NCI-H1436 treated with DMSO at 0.1 percent for 48 hours (cell line): ENCODE results near the gene CPA5.

Experiments used
- DNase-seq: peaks from one replicate; lab custom pipeline; 2025; lab: John Stamatoyannopoulos, UW

The CPA5 gene

DNA sequence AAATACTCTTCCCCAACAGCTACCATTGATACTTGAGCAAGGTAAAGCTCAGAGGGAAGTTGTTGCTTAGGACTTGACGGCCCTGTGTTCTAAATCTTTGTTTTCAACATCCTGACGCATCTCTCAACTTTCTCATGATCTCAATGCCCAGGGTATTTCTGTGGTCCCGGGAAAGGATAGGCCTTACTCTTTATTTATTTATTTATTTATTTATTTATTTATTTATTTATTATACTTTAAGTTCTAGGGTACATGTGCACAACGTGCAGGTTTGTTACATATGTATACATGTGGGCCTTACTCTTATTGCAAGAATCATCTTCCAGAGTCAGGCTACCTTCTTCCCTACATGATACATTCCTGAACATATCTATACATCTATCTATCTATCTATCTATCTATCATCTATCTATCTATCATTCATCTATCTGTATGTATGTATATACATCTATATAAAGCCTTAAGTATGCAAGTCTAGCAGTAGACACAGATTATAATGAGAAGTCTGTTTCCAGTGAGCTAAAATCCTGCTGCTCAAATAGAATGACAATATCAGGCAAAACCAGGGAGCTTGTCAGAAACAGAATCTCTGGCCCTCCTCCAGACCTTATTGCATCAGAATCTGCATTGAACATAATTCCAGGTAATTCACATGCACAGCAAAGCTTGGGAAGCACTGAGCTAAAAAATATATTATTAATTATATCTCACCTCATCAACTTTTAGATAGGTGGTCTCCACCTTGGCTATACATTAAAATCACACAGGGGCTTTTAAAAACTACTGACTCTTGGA lies 12.2 kb upstream of the CPA5 start:
- DNase-seq = no peak

DNA sequence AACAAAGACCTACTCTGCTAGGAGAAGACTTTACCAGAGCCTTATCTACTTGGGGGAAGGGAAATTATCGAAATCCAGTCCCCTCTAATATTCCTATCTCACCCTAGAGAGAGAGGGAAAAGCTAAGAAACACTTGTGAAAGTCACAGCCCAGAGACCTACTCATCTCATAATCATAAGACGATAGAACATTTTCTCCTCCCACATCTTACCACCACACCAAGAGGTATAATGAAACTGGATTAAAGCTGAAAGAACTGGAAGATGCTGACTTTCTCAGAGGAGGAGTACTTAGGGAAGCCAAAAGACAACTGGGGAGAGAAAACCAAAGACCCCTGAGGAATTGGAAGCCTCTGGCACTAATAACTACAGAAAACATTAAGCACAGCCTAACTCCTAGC lies 10.8 kb upstream of the CPA5 start:
- DNase-seq = no peak

DNA sequence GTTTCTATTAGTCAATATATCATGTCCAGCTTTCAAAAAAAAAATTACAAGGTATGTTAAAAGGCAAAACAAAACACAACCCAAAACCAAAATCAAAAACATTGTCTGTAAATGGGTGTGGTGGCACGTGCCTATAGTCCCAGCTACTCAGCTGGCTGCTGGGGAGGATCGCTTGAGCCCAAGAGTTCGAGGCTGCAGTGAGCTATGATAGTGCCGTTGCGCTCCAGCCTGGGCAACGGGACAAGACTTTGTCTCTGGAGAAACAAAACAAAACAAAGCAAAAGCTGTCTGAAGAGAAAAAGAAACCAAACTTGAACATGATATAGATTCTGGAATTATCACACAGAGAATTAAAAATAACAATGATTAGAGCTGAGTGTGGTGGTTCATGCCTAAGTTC lies 10.3 kb upstream of the CPA5 start:
- no peak for DNase-seq

DNA sequence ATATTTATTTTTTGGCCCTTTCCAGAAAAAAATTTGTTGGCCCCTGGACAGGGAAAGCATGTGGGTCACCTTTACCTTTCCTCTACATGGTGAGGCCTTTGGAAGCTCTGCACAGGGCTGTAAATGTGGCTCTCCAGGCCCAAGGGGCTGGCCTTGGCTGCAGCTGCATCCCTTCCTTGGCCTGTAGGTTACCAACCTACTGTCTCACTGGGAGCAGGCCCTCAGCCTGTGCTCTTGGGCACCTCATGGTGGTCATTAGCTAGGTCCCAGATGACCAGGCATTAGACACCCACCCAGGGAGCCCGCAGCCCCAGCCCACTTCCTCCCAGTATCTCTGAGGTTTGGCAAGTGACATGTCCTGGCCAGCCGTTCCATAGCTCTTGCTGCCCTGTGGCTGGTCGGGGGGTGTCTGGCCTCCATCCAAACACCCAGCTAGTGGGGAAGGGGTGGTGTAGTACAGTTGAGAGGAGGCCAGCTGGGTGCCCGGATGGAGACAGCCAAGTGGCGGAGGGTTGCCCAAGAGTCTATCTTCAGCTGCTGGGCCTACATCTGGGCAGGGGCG lies 7.1 kb upstream of the CPA5 start:
- DNase-seq = no peak

DNA sequence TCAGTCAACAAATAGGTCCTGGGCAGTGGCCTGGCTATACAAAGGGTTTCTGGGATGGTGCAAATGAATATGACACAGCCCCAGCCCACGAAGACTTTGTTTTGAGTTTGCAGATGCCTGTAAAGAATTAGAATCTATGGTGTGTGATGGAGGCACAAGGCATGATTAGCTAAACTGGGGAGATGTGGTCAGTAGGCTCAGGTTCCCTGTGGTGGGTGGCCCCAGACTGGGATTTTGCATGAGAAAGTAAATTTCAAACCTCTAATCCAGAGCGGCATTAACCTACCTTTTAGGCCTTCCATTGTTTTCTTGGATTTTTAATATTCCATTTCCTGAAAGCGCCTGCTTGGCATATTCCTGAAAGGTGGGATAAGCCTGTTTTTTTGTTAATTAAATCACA lies 6.4 kb upstream of the CPA5 start:
- DNase-seq = no peak

DNA sequence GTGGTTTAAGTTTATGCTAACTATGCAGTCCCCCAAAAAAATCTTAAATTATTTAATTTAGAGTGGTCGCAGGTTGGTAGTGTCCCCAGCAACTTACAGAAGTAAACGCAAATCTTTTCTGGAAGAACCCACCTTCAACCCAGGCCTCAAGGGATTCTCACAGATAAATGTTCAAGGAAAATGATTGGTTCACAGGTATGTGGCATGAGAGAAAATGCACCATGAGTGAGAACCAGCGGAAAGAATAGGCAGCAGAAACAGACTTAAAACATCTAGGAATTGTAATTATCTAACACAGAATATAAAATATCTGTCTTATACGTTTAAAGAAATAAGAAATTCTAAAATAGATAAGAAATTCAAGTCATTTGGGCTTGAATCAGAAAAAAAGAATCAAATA lies 2.7 kb upstream of the CPA5 start:
- no peak for DNase-seq

DNA sequence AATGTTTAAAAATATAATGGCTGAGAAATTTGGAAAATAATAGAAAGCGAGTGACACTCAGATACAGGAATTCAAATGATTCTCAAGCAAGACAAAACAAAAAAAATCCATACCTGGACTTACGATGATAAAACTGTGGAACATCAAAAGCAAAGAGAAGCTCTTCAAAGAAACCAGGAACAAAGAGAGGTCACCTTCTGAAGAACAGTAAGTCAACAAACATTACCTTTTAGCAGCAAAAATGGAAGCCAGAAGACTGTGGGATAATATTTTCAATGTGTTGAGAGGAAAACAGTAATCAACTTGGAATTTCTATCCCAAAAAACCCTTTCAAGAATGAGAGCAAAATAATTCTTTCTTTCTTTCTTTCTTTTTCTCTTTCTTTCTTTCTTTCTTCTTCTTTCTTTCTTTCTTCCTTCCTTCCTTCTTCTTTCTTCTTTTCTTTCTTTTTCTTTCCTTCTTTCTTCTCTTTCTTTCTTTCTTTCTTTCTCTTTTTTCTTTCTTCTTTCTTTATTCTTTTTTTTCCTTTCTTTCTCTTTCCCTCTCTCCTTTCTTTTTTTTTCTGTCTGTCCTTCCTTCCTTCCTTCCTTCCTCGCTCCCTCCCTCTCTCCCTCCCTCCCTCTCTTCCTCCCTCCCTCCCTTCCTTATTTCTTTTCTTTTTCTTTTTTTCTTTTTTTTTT lies 1.8 kb upstream of the CPA5 start:
- no peak for DNase-seq

DNA sequence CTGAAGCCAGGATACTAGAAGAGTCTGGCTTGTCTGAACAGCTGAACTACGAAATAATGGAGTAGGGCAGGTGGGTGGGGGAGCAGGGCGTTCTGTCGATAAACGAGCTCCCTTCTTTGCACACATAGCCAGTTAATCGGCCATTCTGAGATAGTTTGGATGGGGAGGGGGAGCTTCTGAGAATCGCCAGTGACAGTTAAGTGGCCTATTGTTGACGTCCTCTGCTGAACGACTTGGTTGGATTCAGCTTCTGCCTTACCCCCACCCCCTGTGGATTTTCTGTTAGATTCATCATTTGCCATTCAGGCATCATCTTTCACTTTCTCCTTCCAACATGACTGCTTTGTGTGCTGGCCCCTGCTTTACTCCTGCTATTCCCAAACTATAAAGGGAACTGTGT lies 520 bp downstream of the CPA5 start:
- no peak for DNase-seq

DNA sequence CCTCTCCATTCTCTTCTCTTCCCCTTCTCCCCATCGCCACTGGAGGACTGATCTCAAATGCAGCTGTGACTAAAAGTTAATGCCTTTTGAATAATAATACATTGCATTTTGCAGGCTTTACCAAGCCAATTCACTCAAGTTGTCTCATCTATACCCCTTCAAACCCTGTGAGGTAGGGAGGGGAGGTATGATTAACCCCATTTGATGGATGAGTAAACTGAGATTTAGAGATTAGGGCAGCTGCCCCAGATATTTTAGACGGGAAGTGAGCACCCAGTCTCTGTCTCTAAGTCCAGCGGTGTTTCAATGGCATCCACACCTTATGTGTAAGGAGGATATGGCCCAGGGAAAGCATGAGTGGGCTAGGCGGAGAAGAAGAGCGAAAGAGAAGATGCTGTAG lies 1.1 kb downstream of the CPA5 start:
- DNase-seq = no peak

DNA sequence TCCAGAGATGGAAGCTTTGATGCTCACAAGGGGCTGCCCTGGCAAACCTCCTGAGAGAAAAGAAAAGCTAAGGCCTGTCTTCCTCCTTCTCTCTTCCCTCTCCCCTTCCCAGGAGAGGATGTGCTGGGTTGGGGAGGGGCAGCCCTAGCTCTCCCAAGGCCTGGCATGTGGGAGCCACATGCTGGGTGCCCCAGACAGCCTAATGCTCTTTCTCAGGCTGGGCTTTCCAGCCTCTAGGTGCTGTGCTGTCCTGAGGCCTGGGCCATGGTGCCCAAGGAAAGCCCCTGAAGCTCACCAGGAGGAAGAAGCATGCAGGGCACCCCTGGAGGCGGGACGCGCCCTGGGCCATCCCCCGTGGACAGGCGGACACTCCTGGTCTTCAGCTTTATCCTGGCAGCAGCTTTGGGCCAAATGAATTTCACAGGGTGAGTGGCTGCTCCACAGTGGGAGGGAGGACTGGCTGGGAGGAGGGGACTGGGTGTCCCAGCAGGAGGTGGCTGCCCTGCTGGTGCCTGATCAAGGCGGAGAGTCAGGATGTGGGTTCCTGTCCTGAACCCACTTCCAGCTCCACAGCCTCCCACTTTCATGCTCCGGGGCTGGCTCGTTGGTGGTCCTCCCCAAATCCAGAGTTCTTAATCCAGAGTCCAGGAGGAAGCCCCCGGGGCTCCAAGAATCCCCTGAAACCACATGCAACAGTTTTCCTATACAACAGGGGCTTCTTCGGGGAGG lies 1.7 kb downstream of the CPA5 start:
- no peak for DNase-seq

DNA sequence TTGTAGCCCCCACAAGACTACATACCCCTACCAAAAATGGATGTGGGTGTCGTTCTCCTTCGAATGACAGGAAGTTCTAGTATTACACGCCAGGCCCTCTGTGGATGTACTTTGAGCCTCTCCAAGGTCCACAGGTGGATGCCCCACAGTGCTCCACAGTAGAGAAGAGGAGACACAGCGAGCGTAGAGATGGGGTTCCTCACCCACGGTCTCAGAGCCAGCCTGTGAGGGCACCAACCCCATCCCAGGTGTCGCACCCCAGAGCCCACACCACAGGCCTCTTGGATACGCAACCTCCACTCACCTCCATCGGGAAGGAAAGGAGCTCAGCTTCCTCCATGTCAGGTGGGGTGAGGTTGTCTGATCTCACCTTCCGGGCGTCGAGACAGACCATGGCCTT lies 2.3 kb downstream of the CPA5 start:
- no peak for DNase-seq

DNA sequence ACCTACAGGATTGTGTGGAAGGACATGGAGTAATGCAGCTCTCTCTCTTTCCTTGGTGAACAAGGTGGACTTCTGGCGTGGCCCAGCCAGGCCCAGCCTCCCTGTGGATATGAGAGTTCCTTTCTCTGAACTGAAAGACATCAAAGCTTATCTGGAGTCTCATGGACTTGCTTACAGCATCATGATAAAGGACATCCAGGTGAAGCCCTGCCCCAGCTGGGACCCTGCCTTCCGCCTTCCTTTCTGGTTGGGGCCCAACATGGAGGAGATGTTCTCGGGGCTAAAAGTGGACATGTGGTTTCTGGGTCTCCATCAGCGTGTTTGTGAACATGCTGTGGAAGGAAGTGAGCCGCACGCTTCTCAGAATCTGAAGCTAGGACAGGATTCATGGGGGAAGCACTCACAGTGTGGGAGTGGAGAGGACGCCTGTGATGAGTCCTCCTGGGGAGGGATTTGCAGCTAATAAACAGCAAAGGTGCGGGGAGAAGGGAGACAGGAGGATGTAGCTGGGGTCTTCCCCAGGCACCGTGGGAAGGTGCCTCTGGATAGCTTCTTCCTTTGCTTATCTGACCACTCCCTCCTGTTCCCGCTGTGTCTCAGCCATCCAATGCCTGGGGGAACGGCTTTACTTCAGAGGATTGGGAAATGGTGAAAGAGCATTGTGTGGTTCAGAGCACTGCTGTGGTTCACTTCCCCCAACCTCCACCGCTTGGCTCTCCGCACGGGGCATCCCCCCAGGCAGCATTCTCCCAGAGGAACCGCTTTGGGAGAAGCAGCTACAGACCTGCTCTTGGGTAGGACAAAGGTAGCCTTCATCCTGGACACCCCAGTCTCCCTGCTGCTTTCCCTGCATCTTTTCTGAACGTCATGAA lies 5.5 kb downstream of the CPA5 start:
- DNase-seq = no peak

DNA sequence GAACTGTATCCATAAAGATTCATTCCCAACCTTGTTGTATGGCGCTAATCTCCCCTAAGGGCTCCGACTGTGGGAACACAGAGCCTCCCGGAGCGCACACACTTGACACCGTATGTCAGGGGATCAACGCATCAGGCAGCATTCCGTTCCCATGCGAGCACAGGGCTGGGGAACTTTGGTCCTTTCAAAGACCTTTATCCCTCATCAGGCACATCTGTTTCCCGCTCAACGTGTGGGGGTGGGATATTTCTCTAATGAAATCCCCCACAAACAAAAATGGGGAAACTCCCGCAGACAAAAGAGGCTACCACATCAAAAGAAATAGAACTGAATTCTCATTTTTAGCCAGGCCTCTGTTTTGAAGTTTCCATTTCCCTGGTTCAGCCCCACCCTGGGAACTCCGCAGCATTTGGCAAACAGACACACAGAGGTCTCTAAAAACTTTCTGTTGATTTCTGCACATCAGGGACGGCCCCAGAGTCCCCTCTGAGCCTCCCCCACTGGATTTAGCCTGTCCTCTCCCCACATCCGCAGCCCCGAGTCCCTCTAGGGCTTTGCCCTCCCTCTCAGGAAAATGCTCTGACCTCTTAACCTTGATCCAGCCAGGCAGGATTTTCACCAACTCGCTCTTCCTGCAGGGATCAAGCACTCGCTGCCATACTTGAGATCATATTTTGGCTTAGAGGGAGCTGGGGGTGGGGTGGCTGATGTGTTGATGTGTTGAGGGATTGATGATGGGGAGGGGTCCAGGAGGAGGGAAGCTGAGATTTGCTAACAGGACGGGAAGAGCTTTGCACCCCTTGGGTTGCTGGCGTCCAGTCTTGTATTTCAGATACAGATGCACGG lies 6.6 kb downstream of the CPA5 start:
- no peak for DNase-seq

DNA sequence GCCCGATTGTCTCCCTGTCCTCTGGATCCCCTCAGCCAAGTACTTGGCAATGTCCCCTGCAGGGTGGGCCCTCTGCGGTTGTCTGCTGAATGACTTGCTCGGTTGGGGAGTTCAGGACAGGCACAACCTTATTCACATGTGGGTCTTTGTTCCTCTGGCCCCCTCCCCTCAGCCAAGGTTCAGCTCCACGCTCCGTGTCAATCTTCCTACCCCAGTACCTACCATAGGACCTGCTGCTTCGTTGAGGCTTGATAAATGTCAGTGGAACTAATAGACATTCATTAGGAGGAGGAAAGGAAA lies 7.1 kb downstream of the CPA5 start:
- DNase-seq = no peak

DNA sequence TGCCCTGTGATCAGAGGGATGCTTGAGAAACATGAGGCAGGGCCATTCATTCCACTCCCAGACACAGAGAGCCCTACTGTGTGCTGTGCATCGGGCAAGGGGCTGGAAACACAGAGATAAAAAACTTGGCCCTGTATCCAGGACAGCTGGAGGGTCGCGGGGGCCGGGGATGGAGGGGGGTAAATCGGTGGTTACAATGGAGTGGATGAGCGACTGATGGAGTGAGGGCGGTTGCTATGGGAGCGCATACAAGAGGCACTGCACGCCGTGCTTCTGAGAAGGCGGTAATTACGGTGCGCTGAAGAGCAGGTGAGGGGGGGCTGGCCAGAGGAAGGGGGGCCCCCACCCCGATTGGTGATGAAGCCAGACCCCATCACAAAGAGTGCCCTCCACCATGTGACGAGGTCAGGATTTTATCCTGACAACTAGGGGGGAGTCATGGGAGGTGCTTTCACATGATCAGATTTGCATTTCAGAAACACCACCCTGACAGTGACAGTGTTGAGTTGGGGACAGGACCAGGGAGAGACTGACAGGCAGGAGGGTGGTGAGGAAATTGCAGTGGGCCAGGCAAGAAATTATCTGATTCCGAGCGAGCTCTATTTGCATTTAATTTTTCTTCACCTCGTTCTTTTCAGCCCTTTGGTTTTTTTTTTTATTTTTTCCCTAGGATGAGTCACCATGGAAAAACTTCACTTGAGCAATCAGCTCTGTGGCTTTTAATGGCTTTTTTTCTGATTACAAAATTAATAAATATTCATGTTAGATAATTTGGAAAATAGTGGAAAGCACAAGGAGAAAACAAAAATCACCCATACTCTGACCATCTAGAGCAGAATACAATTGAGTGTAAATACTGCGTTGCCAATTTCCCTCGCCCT lies 7.8 kb downstream of the CPA5 start:
- peak; percentile 92 for DNase-seq

DNA sequence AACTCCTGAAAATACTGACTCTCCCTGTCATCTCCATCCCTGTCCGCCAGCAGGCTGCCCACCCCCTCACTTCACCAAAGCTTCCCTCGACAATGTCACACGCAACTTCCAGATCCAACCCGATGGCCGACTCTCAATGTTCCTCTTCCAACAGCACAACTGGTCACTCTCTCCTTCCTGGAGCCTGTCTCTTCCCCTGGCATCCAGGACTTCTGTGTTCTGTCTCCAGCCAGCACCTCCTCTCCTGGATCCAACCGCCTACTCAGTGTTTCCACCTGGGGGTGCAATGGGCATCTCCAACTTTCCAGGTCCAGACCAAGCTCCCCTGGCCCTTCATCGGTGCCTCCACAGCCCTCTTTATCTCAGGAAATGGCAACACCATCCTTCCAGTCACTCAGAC lies 8.6 kb downstream of the CPA5 start:
- DNase-seq = no peak

DNA sequence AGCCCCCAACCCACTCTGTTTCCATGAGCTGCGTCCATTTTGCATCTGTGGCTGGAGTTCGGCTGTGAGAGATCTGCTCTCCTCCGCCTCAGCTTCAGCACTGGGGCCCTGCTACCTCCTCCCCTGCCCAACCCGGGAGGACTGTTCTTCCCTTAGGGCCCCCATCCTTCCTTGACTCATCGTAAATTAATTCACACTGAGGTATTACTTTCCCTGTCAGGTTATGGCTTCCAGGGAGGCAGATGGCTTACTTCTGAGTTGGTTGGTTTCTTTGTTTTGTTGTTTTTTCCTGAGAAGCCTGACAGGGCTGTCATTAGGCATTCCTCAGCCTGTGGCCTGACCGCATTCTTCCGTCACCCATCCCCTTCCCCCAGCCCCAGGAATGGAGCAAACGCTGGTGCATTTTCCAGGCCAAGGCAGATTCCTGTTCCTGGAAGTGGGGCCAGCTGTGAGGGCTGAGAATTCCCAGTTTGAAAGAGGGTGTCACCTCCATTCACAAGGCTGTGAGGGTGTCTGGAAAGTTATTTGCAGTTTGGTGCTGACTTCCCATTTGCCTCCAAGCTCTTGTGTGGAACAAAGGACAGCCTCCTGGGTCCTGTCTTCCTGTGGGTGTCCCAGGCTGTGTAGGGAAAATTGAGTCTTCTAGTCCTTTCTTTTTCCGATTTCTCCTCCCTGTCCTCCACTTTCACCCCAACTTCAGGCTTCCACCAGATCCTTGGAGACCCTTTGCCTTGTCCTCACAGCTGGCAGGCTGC lies 11.7 kb downstream of the CPA5 start:
- DNase-seq = no peak

DNA sequence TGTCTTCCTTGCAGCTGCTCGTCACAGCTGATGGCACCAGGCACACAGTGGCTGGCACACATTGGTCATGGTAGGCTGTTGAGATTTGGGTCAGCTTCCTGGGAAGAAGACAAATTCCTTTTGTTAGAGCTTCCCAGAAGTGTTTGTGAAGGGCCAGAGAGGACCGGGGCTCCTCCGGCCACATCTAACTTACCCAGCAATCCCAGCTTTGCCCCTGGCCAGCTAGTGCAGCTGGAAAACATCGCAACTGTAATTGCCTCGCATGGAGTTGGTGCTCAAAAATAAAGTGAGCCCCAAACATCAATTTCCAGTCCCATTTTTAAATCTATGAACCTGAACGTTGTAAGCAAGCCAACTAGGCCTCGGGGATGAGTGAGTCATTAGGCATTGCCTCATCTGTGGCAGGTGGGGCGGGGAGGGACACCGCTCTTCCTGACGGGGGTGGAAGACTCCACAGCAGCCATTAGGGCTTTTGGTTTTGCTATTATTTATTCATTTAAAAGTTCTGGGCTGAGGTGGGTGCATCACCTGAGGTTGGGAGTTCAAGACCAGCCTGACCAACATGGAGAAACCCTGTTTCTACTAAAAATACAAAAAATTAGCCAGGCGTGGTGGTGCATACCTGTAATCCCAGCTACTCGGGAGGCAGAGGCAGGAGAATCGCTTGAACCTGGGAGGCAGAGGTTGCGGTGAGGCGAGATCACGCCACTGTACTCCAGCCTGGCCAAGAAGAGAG lies 12.4 kb downstream of the CPA5 start:
- no peak for DNase-seq

DNA sequence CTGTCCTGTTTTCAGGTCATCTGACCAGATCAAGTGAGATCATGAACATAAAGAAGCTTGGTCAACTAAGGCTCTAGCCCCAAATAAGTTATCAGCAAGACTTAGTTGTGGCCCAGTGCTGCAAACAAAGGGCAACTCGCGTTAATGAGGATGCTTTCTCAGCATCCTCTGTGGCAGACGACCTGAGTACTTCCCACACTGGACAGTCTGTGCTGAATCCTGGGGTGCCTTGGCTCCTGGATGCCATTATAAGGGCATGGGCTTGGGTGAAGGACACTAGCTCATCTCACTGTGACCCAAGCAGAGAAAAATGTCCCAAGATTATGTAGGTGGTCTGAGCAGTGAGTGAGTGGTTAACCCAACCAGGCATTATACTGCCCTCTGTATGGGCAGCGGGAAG lies 13.9 kb downstream of the CPA5 start:
- no peak for DNase-seq
